Measurements from ENCODE around the gene LCN2. TPM values are rescaled to one million over a fixed set of nuclear protein-coding genes. Genes with fewer than 3 reads are reported as not detected.

Gene LCN2
- total RNA-seq, 1 donor from 2014 or later: not detected

DNA sequence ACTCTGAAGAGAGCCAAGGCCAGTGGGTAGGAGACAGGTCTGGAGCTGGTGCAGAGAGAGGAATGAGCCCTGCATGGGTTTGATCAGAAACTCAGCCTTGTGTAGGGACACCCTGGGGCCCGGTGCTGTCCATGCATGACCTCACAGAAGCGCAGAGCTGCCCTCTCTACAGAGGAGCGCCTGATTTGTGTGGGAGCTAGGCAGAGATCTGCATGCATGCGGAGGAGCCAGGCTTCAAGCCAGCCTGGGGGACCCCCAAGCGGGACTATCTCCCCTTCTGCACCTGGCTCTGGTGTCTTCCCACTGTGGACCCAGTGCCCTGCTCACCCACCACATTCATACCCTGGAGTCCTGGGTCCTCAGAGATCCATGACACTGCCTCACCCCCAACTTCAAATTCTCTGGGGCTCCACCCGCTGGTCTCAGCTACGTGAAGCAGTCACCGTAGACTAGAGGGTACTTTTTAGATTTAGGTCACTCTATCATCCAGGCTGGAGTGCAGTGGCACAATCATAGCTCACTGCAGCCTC, 2.6 kb upstream of the LCN2 start:
- FAIRE-seq (no peak), DNase-seq (ENCODE audit: low spot score in 2 of 2) (no peak)

DNA sequence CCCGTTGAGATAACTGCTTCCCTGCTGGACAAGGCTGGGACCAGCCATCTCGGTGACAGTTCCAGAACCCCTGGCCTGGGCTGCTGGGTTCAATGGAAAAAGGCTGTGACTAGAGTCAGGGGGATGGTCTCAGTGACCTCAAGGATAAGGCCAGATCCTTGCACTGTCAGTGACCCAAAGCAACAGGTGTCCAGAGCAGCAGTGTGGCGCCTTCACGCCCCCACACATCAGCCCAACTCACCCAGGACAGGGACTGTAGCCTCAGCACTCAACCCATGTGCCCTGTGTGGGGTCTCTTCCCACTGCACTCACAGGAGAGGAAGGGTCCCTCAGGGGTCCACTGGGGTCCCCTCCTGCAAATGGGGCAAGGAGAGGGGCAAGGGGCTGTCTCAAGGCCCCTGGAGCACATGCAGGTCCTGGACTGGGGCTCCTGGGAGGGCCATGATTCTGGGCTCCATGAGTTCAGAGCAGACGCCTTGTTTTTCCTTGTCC, 698 bp upstream of the LCN2 start:
- no peak for FAIRE-seq
- DNase-seq (ENCODE audit: low spot score in 2 of 2): no peak

DNA sequence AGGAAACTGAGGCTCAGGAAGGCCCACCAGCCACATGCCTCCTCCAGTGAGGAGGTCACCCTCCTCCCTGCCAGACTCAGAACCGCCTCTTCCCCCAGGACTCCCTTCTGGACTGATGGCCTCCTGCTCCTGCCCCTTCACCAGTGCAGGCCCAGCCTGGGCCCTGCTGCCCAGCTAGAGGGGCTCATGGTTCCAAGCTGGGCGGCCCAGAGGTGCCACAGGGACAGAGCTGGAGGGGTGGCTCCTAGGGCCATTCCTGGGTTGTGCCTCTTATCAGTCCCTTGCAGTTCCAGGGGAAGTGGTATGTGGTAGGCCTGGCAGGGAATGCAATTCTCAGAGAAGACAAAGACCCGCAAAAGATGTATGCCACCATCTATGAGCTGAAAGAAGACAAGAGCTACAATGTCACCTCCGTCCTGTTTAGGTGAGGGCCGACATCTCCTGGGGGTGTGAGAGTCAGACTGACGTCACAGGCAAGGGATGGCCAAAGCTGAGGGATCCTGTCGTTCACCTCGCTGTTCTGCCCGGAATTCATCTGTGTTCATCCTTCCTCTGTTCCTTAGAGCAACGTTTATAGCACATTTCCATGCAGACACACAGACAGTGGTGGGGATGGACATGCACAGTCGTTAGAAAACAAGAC, 819 bp downstream of the LCN2 start:
- FAIRE-seq (no peak), DNase-seq (ENCODE audit: low spot score in 2 of 2) (no peak)

DNA sequence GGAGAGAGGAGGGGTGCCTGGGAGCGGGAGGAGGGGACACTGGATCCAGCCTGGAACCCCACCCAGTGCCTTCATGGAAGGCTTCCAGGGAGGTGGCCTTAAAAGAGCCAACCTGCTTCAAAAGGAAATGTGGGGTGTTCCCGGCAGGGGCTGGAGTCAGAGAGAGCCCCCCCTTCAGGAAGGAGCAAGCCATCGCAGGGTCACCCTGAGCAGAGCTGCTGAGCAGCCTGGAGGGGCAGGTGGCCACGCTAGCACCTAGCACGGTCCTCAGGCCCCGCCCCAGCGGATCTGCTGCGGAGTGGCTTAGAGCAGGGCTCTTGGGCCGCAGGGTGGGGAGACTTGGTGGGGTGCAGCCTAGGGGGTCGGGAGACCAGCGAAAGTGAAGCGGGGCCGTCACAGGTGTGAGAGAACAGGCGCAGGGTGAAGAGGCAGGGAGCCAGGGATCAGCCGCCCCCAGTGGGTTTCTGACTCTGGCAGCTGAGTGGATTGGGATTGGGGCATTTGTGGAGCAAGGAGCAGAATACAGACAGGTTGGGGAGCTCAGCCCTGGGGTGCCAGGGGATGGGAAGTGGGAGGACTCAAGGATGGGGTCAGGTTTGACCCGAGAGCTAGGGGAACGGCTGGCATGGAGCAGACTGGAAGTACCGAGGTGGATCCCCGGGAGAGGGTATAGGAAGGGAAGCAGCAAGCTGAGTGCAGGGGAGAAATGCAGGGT, 1.5 kb downstream of the LCN2 start:
- FAIRE-seq (no peak), DNase-seq (ENCODE audit: low spot score in 2 of 2) (no peak)

DNA sequence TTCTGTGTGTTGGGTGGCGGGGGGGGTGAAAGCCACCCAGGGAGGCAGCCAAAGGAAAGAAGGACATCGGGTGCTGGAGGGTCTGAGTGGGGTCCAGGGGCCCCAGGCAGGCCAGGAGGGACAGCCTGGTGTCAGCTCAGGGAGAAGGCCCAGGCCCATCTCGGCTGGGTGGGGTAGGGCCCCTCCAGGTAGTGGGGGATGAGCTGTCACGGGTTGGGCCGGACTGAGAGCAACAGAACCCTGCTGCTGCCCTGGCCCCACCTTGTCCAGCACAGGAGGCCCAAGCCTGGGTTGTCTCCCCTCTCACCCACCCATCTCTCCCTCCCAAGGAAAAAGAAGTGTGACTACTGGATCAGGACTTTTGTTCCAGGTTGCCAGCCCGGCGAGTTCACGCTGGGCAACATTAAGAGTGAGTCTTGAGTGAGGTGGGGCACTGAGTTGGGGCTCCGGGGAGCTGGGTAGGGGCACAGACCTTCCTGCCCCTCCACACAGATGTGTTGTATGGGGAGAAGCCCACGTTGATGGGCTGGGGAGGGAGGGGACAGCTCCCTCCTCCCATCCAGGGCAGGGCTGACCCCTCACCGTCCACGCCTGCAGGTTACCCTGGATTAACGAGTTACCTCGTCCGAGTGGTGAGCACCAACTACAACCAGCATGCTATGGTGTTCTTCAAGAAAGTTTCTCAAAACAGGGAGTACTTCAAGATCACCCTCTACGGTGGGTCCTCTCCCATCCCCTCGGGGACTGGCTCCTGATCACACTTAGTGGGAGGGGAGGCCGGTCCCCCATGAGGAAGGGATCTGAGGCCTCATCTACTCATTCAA, 2.3 kb downstream of the LCN2 start:
- DNase-seq (ENCODE audit: low spot score in 2 of 2): no peak
- no peak for FAIRE-seq

DNA sequence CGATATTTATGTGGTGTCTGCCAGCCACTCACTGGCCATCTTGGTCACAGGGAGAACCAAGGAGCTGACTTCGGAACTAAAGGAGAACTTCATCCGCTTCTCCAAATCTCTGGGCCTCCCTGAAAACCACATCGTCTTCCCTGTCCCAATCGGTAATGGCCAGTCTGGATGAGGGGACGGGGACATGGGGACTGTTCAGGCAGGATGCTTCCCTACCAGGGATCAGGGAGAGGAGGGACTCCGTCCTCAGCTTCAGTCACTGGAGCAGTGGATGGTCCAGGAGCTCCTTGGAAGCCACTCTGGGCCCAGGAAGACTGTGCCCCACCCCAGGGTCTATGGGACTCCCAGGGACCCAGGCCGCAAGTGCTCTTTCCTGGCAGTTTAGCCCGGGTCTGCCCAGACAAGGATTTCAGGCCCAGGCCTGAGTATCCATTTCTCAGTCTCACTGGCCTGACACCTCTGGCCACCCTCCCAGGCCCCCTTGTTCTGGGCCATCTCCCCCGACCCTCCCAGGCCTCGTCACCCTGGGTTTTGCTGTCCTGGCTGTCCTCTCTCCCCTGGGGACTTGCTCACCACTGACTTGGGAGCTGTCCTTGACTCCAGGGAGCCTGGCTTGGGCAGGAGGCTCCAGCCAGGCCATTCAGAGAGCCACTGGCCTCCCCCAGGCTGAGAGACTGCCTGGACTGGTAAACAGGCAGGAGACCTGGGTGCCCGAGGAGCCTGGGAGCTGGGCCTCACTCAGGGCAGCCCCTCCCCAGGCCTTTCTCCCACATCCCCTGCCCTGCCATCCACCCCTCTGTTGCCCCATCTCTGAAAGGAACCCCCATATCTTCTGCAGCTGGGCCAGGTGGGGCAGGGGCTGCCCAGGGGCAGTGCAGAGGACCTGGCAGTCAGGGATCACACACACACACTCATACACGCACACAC, 3.1 kb downstream of the LCN2 start:
- FAIRE-seq: no peak
- no peak for DNase-seq (ENCODE audit: low spot score in 2 of 2)

DNA sequence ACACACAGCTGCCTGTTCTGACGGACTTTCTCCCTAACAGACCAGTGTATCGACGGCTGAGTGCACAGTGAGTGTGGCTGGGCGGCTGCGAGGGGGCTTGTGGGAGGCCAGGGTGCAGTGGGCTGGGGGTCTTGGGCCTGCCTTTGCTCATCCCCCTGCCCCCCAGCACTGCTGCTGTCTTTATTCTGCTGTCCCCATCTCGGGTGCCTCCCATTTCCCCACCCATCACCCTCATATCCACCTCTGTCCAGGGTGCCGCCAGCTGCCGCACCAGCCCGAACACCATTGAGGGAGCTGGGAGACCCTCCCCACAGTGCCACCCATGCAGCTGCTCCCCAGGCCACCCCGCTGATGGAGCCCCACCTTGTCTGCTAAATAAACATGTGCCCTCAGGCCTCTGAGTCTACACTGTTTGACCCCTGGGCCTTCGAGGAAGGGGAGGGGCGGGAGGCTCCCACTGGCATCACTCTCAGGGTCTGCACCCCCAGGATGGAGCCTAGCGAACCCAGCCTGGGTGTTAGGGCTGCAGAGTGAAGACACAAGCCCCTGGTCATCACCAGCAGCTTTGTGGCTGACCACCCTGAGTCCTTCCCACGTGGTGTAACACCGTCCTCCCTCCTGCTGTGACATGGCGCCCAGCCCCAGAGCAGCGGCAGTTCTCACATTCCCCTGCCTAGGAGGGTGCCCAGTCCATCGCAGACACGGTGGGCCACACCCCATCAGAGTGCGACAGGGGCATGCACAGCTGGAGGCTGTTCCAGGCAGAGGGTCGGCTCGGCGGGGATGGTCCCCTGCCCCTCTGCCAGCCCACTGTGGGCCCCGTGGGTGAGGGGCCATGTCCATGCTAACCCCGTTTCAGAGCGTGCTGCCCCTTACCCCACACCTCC, 4.0 kb downstream of the LCN2 start:
- DNase-seq (ENCODE audit: low spot score in 2 of 2): no peak
- FAIRE-seq: no peak

DNA sequence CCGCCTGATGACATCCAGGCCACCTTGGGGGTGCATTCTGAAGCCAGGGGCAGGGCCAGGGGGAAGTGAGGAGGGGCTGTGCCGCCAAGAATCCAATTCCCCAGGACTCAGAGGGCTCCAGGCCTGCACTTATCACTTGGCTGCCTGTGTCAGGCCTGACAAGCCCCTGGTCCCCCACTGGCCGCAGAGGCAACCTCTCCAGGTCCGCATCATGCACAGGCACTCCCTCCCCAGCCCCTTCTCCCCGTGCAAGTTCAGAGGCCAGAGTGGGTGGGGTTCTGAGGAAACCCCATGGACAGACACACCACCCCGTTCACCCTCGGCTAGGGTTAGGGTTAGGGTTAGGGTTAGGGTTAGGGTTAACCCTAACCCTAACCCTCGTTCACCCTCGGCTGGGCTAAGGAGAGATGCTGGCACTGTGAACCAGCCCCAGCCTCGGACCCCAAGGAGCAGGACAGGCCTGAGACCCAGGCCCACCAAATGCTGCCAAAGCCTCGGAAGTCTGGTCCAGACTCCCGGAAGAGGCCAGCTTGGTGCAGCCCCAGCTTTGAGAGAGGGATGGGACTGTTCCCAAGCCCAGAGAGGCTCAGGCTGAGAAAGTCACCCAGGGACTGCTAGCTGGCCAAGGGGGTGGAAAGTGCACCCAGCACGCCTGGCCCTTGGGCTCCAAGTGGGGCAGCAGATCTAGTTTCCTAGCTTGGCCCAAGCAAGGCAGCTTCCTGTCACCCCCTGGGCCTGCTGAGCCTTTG, 4.9 kb downstream of the LCN2 start:
- FAIRE-seq (no peak), DNase-seq (ENCODE audit: low spot score in 2 of 2) (no peak)

DNA sequence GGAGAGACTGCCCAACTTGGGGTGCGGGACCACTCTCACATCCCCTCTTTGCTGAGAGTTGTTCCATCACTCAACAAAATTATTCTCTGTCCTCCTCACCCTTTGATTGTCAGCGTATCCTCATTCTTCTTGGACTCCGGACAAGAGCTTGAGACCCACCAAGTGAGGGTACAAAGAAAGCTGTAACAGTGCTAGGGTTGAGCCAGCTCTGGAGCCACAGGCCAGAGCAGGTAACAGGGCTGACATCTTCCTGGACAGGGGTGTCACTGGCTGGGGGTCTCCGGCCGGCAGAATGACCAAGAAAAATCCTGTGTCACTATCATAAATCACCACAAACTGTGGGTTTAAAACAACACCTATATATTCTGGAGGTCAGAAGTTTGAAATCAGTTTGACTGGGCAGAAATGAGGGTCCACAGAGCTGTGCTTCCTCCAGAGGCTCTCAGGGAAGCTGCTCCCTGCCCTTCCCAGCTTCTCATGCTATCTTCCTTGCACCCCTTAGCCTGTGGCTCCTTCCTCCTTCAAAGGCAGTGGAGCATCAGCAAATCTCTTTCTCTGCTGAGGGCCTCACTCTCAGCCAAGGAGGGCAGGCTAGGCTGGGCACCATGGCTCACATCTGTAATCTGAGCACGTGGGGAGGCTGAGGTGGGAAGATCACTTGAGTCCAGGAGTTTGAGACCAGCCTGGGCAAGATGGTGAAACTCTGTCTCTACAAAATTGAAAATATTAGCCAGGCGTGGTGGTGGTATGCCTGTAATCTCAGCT, 6.7 kb downstream of the LCN2 start:
- FAIRE-seq (no peak), DNase-seq (ENCODE audit: low spot score in 2 of 2) (no peak)

DNA sequence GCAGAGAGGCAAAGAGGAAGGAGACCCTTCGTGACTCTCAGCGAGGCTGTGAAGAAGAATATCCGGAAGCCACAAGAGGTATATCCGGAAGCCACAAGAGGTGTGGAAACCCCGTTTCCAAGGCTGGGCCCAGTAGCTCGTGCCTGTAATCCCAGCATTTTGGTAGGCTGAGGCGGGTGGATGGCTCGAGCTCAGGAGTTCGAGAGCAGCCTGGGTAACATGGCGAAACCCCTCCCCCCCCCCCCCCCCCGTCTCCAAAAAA, 10.2 kb downstream of the LCN2 start:
- no peak for FAIRE-seq
- no peak for DNase-seq (ENCODE audit: low spot score in 2 of 2)

DNA sequence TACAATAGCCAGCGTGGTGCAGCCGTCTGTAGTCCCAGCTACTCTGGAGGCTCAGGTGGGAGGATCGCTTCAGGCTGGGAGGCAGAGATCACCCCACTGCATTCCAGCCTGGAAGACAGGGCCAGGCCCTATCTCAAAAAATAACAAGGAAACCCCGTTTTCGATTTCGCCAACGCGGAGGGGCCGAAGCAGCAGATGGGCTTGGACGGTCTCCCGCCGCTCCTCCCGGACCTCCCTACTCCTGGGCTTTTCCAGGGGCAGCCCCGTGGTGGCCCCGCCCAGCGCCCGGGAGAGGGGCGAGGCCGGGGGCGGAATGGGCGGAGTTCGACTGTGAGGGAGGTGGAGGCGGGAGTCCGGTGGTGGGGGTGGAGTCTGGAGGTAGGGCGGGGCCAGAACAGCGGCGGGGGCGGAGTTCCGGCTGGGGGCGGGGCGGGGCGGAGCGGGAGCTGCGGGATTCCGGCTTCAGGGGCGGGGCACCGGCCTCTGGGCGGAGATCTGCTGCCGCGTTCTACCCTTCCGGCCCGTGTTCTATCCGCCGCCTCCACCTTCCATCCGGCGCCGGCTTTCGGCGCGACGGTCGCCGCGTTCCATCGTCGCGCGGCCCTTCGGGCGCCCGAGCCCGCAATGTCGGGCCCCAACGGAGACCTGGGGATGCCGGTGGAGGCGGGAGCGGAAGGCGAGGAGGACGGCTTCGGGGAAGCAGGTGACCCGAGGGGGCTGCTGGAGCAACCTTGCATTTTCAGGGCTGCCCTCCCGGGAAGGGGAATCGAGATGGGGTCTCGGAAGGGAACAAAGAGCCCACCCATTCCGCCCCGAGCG, 10.7 kb downstream of the LCN2 start, which contains the start of gene BBLN:
TSS of gene BBLN (plus strand) at position 482 of the 819 bp plus-strand sequence. CDS start at position 625, 143 bp downstream.
- FAIRE-seq: no peak
- peak; percentile 97 to 100 for DNase-seq (ENCODE audit: low spot score in 2 of 2)

DNA sequence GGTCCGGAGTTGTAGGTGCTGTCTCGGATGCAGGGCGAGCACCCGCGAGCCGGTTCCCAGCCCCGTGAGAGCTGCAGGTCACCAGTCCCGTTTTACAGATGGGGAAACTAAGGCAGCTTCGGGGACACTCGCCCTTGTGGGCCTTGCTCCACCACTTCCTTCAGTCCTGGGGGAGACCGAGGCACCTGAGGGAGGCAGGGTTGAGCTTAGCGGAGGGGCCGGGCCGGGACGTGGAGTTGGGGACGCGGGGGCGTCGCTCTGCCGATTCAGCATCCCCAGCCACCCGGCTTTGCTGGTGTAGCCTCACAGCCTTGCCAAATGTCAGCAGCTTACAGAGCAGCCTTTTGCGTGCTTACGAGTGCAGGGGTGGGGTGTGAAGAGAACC, 11.3 kb downstream of the LCN2 start:
- FAIRE-seq: no peak
- DNase-seq (ENCODE audit: low spot score in 2 of 2): peak in 1 of 2 donors; percentile 44

DNA sequence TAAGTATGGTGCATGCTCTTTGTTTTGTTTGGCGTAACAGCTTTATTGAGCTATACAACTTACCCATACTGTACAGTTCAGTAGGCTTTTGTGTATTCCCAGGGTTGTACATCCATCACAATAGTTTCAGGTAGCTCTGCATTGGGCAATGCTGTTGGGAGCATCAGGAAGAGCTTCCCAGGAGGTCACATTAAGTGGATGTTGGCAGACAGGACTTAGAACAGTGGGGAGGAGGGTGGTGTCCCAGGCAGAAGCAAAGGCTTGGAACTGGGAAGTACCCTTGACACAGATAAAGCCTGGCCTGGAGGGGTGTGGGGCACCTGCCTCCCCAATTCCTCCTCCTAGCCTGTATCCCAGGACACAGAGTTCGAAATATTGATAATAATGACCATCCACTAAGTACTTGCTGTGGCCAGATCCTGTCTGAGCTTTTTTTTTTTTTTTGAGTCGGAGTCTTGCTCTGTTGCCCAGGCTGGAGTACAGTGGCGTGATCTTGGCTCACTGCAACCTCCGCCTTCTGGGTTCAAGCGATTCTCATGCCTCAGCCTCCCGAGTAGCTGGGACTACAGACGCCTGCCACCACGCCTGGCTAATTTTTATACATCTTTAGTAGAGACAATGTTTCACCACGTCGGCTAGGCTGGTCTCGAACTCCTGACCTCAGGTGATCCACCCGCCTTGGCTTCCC, 12.1 kb downstream of the LCN2 start:
- DNase-seq (ENCODE audit: low spot score in 2 of 2) (no peak), FAIRE-seq (no peak)

DNA sequence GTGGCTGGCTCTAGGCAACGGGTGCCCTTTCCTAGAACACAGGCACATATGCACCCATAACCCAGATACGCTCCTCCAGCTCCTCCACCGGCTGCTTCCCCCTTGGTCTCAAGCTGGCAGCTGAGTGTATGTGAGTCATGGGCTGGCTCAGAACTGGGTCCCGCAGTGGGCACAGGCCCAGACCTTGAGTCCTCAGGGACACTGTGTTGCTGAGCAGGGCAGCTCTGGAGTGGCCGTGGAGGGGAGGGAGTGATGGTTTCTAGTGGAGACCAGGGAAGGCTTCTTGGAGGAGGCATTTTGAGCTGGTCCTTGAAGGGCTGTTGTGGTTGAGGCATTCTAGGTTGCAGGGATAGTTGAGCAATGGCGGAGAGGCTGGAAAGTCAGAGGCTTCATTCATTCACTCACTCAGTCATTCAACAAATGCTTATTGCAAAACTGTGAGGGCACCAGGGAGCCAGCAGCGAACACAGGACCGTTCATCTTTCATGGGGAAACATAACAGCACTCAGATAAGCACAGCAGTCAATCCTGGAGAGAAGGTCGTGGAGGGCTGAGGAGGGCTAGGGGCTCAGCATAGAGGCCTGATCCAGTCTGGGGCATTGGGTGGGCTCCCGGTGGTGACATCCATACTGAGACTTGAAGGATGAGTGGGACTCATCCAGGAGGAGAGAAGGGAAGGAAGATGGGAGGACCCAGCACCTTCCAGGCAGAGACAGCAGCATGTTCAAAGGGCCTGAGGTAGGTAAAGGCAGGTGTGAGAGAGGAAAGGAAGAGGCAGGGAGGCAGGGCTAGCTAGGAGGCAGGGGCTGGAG, 13.2 kb downstream of the LCN2 start:
- FAIRE-seq (no peak), DNase-seq (ENCODE audit: low spot score in 2 of 2) (peak in 1 of 2 donors; percentile 55)

DNA sequence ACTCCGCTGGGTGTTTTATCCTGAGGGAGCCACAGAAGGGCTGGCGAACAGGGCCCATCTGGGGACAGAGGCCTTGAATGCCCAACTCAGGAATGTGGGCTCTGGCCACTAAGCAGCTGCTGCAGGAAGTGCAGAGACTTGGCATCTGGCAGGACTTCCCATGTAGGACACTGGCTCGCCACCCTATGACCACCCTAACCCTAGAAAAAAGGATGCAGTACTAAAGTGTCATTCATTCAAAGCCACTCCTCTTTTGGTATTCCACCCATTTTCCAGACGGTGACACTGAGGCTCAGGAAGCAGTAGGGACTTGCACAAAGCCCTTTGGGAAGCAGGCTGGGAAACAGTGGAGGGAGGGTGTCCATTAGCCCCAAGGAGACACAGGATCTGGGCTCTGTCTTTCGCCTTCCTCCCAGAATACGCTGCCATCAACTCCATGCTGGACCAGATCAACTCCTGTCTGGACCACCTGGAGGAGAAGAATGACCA, 13.8 kb downstream of the LCN2 start:
- no peak for DNase-seq (ENCODE audit: low spot score in 2 of 2)

More for the DNA sequence above, 13.8 kb downstream of the LCN2 start:
- FAIRE-seq: no peak
